GM12878 (cell line): ENCODE results near the gene LPIN3. TPM values are rescaled to one million over a fixed set of nuclear protein-coding genes. Genes with fewer than 3 reads are reported as not detected.

ENCODE experiments used
- ATAC-seq: fragments of 200-7000 bp; cut with Tn5 transposase; 3 replicates; pipeline ENCODE4 v1.9.1; 2020; ENCODE audit warnings: mild to moderate bottlenecking, moderate library complexity
- BruUV-seq: library from RNA; stranded (reverse); fragments of 400-500 nt; replicated peaks from 2 replicates; lab custom pipeline; 2021; lab: Mats Ljungman, UMichigan
- CTCF ChIA-PET: fragments of 300-600 bp; sonication (Branson Sonifier 250); formaldehyde crosslinking; extraction: SDS; loops from one replicate; lab custom pipeline; 2021; ENCODE audit warnings: inconsistent platforms; lab: Yijun Ruan, JAX
- POLR2A ChIA-PET: fragments of 350-600 bp; formaldehyde crosslinking; extraction: SDS; loops from one replicate; lab custom pipeline; 2021; ENCODE audit warnings: inconsistent platforms; lab: Charles Lee
- RAD21 ChIA-PET: fragments of 300-600 bp; sonication (Branson Sonifier 250); formaldehyde crosslinking; loops from one replicate; lab custom pipeline; 2023; ENCODE audit warnings: antibody characterized with exemption; ENCODE audit not compliant: unreplicated experiment; lab: Charles Lee
- SMC1A ChIA-PET: fragments of 300-600 bp; sonication (Branson Sonifier 250); formaldehyde crosslinking; loops from one replicate; lab custom pipeline; 2023; ENCODE audit not compliant: unreplicated experiment, uncharacterized antibody; lab: Charles Lee
- DNase-seq: peaks from one replicate; pipeline ENCODE4 v3.0.0-alpha.2; 2011; ENCODE audit warnings: low read depth, low spot score
- FAIRE-seq: peaks from 3 replicates; lab custom pipeline; 2011; peaks lifted over from hg19 to GRCh38; lab: Jason Lieb, UNC
- H2AFZ ChIP-seq: 2 replicates; pipeline ENCODE4 v1.6.0; 2011; ENCODE audit warnings: low read depth, low read length, control low read depth; ENCODE audit not compliant: control insufficient read depth
- H3K27ac ChIP-seq: 2 replicates; pipeline ENCODE4 v1.5.1; 2011; ENCODE audit warnings: control low read depth; ENCODE audit not compliant: control insufficient read depth, insufficient read depth
- H3K27me3 ChIP-seq, 2 experiments: replicated peaks in 1 of 2; 2 replicates each; pipeline versions ENCODE4 v1.6.0 to v1.6.1; 2011; ENCODE audit warnings: low read length in 1 of 2; ENCODE audit not compliant: control insufficient read depth in 2 of 2, insufficient read depth in 2 of 2
- H3K36me3 ChIP-seq, 2 experiments: 2 replicates each; pipeline ENCODE4 v1.5.1; 2011; ENCODE audit warnings: low read length in 1 of 2; ENCODE audit not compliant: control insufficient read depth in 2 of 2, insufficient read depth in 2 of 2
- H3K4me1 ChIP-seq: 2 replicates; pipeline ENCODE4 v1.6.1; 2011; ENCODE audit warnings: mild to moderate bottlenecking, low read length, moderate library complexity, mixed read lengths; ENCODE audit not compliant: control insufficient read depth, insufficient read depth
- H3K4me2 ChIP-seq: 2 replicates; pipeline ENCODE4 v1.6.0; 2011; ENCODE audit warnings: control low read depth; ENCODE audit not compliant: control insufficient read depth, insufficient read depth
- H3K4me3 ChIP-seq: fragments of 200-600 bp; sonication (generic); 2 replicates; pipeline ENCODE4 v1.5.1; 2016
- H3K79me2 ChIP-seq: 2 replicates; pipeline ENCODE4 v1.6.0; 2011; ENCODE audit warnings: low read length; ENCODE audit not compliant: control insufficient read depth, insufficient read depth
- H3K9ac ChIP-seq: 2 replicates; pipeline ENCODE4 v1.8.0; 2011; ENCODE audit warnings: low read length, control low read depth, mixed read lengths; ENCODE audit not compliant: control insufficient read depth, insufficient read depth
- H3K9me3 ChIP-seq: replicated peaks from 3 replicates; pipeline ENCODE4 v1.5.1; 2011; ENCODE audit warnings: mild to moderate bottlenecking, low read length; ENCODE audit not compliant: control insufficient read depth, insufficient read depth
- H4K20me1 ChIP-seq: 2 replicates; pipeline ENCODE4 v1.6.0; 2011; ENCODE audit not compliant: control insufficient read depth, insufficient read depth
- CEBPB ChIP-seq, 2 experiments: fragments of 150-350 bp in 1 of 2; IDR thresholded peaks; 2 replicates each; pipeline ENCODE4 v1.6.1; 2012 to 2014; ENCODE audit warnings: low read depth in 2 of 2, low read length in 2 of 2, borderline replicate concordance in 1 of 2, inconsistent platforms in 1 of 2
- CHD1 ChIP-seq: IDR thresholded peaks from 2 replicates; pipeline ENCODE4 v1.6.1; 2012; ENCODE audit warnings: low read depth, low read length, improper control_type of control experiment
- EZH2 ChIP-seq: IDR thresholded peaks from 2 replicates; pipeline ENCODE4 v1.6.1; 2012; ENCODE audit warnings: low read depth, mild to moderate bottlenecking, control low read depth, inconsistent platforms, low read length, borderline replicate concordance; ENCODE audit not compliant: control insufficient read depth
- MEF2A ChIP-seq: IDR thresholded peaks from 2 replicates; pipeline ENCODE4 v1.6.1; 2011; ENCODE audit warnings: low read depth, mild to moderate bottlenecking, low read length, moderate library complexity; ENCODE audit not compliant: insufficient read depth
- NR2F1 ChIP-seq: fragments of 450-650 bp; conservative IDR thresholded peaks from 2 replicates; pipeline ENCODE4 v1.6.1; 2017; ENCODE audit warnings: mild to moderate bottlenecking
- PAX5 ChIP-seq: IDR thresholded peaks from 2 replicates; pipeline ENCODE4 v1.6.1; 2011; ENCODE audit warnings: low read depth, low read length, borderline replicate concordance
- SUPT20H ChIP-seq: IDR thresholded peaks from 2 replicates; pipeline ENCODE4 v1.6.1; 2011; ENCODE audit warnings: low read depth, mild to moderate bottlenecking, low read length, moderate library complexity, borderline replicate concordance; ENCODE audit not compliant: control insufficient read depth
- TARDBP ChIP-seq: IDR thresholded peaks from 2 replicates; pipeline ENCODE4 v1.6.1; 2016; ENCODE audit warnings: borderline replicate concordance
- ZNF622 ChIP-seq: fragments of 450-650 bp; IDR thresholded peaks from 2 replicates; pipeline ENCODE4 v1.6.1; 2017; ENCODE audit warnings: mild to moderate bottlenecking, inconsistent platforms
- WGBS: methylation state at CpG from one replicate; pipeline ENCODE4 v1.1.6; 2016; ENCODE audit warnings: low lambda C conversion rate; ENCODE audit not compliant: insufficient replicate concordance, insufficient coverage; ENCODE audit errors: missing lambda C conversion rate; 5-methylcytosine and 5-hydroxymethylcytosine counted together
- in situ Hi-C: fragments of 300-500 bp; cut with MboI; formaldehyde crosslinking; loops from 9 replicates; pipeline ENCODE4 v1.14.3; 2018; ENCODE audit warnings: mixed read lengths
- intact Hi-C: fragments of 100-400 bp; cut with micrococcal nuclease; formaldehyde crosslinking; loops from one replicate; pipeline ENCODE4 v1.14.2; 2022; ENCODE audit not compliant: unreplicated experiment
- polyA plus RNA-seq, 11 experiments: library from polyadenylated mRNA; depleted of rRNA in 4 of 11; unstranded in 6 of 11; stranded (reverse) in 5 of 11; fragments of >200 nt; fragmentation: Nextera tagmentation in 4 of 11; fragmentation: Illumina TruSeq in 1 of 11; extraction: Ambion mirVana in 4 of 11; extraction: Trizol in 1 of 11; gene quantifications; 1 replicate in 1 of 11; 2 replicates in 10 of 11; pipeline versions ENCODE4 v1.2.1 to v1.2.3, GENCODE V29; 2011 to 2016; ENCODE audit warnings: inconsistent platforms in 2 of 11, missing spikeins in 2 of 11, low read depth in 1 of 11
- total RNA-seq, 4 experiments: library from RNA; depleted of rRNA in 3 of 4; stranded (reverse); fragments of >200 nt in 3 of 4; fragmentation: Illumina TruSeq in 1 of 4; extraction: Trizol in 1 of 4; gene quantifications; 2 replicates each; pipeline versions ENCODE4 v1.2.1 to v1.2.3, GENCODE V29; 2013 to 2021
- TF ChIP-seq, protein P1 (sequence below): IDR thresholded peaks from 2 replicates; pipeline ENCODE4 v1.6.1; 2011; ENCODE audit warnings: low read depth, low read length, improper control_type of control experiment, borderline replicate concordance

Gene LPIN3
- total and polyA plus RNA-seq, 10 of the 15 experiments (the other 5 are each of a cell fraction or from before 2014, with no cell fraction given) = 0.13 to 1.3 (median 0.51) TPM

GRCh38 chr20:41379551-41379950 is 38.9 kb downstream of the LPIN3 start:
- H3K36me3 ChIP-seq = no peaks in the 10 kb centered on the region
- ChIA-PET SMC1A (interaction anchor here (0.6 kb wide), 1 partner anchor 155 kb away, joined by 3 read pairs; no protein-coding TSS in a partner anchor), CTCF (no interaction called here), RAD21 (no interaction called here), POLR2A (no interaction called here)
- H4K20me1 ChIP-seq = no peaks in the 10 kb centered on the region
- FAIRE-seq (no peak), ATAC-seq (no peak), DNase-seq (no peak)
- no peak overlapping the region for H3K9ac ChIP-seq
- H3K4me2 ChIP-seq = no peak overlapping the region
- no peaks in the 10 kb centered on the region for H3K4me1 ChIP-seq
- 2% methylated on average over 2 of the region's 2 CpGs for WGBS
- no peaks in the 10 kb centered on the region for H3K9me3 ChIP-seq
- no peak overlapping the region for H3K27ac ChIP-seq
- H2AFZ ChIP-seq = no peak overlapping the region
- TF ChIP-seq SUPT20H (no peak), MEF2A (no peak), PAX5 (no peak), ZNF622 (no peak), EZH2 (no peak), CEBPB (IDR thresholded peaks at IDR 0.05; ENCODE audit: borderline replicate concordance in 1 of 2, low read depth in 2 of 2, low read length in 2 of 2) (no peak), TARDBP (no peak), NR2F1 (no peak), CHD1 (no peak)
- TF ChIP-seq, protein P1, sequence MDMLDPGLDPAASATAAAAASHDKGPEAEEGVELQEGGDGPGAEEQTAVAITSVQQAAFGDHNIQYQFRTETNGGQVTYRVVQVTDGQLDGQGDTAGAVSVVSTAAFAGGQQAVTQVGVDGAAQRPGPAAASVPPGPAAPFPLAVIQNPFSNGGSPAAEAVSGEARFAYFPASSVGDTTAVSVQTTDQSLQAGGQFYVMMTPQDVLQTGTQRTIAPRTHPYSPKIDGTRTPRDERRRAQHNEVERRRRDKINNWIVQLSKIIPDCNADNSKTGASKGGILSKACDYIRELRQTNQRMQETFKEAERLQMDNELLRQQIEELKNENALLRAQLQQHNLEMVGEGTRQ = no peak
- no peaks in the 10 kb centered on the region for H3K79me2 ChIP-seq
- H3K4me3 ChIP-seq = no peak overlapping the region
- intact Hi-C loops (no loop called here), in situ Hi-C loops (no loop called here)
- BruUV-seq = no TSS peak
- 0 out of 4 replicates have a peak, but pooled peaks cover 0 to 1% of the 10 kb centered on the region in 2 experiments for H3K27me3 ChIP-seq
